Panc1 (cell line): Measurements from ENCODE around the gene NPSR1. TPM values are rescaled to one million over a fixed set of nuclear protein-coding genes. Genes with fewer than 3 reads are reported as not detected.

ENCODE experiments used
- ATAC-seq: fragments of 200-7000 bp; cut with Tn5 transposase; 2 replicates; pipeline ENCODE4 v1.9.1; 2020; ENCODE audit warnings: mild to moderate bottlenecking, moderate library complexity
- BruUV-seq: library from RNA; stranded (reverse); fragments of 400-500 nt; replicated peaks from 2 replicates; lab custom pipeline; 2021; lab: Mats Ljungman, UMichigan
- CTCF ChIA-PET: fragments of 300-600 bp; sonication (Branson Sonifier 250); formaldehyde crosslinking; loops from one replicate; lab custom pipeline; 2022; ENCODE audit warnings: antibody characterized with exemption; lab: Charles Lee
- POLR2A ChIA-PET: fragments of 300-600 bp; sonication (Branson Sonifier 250); formaldehyde crosslinking; loops from one replicate; lab custom pipeline; 2022; ENCODE audit warnings: antibody characterized with exemption; lab: Charles Lee
- DNase-seq: peaks from one replicate; pipeline ENCODE4 v3.0.0-alpha.2; 2010; ENCODE audit warnings: low read depth, low spot score
- H3K27ac ChIP-seq: 2 replicates; pipeline ENCODE4 v1.5.1; 2011; ENCODE audit warnings: mild to moderate bottlenecking, low read length, inconsistent platforms
- H3K27me3 ChIP-seq: fragments of 200-500 bp; sonication (Bioruptor generic); 2 replicates; pipeline ENCODE4 v1.6.0; 2014; ENCODE audit warnings: low read length, inconsistent platforms; ENCODE audit not compliant: control insufficient read depth, insufficient read depth
- H3K36me3 ChIP-seq: fragments of 200-500 bp; sonication (Bioruptor generic); 2 replicates; pipeline ENCODE4 v1.5.1; 2014; ENCODE audit warnings: inconsistent platforms, mild to moderate bottlenecking, low read length, moderate library complexity; ENCODE audit not compliant: control insufficient read depth, insufficient read depth
- H3K4me1 ChIP-seq: 2 replicates; pipeline ENCODE4 v1.5.1; 2011; ENCODE audit warnings: inconsistent platforms, mild to moderate bottlenecking, low read length, moderate library complexity; ENCODE audit not compliant: control insufficient read depth, insufficient read depth
- H3K4me3 ChIP-seq, 2 experiments: 2 replicates each; pipeline ENCODE4 v1.5.1; 2011 to 2012; ENCODE audit warnings: low read depth in 2 of 2, low read length in 2 of 2, mild to moderate bottlenecking in 2 of 2, inconsistent platforms in 1 of 2, moderate library complexity in 1 of 2
- H3K9me3 ChIP-seq: fragments of 200-500 bp; sonication (Bioruptor generic); 2 replicates; pipeline ENCODE4 v1.5.1; 2014; ENCODE audit warnings: low read depth, mild to moderate bottlenecking, inconsistent platforms, low read length, moderate library complexity; ENCODE audit not compliant: control insufficient read depth, insufficient read depth
- CTCF ChIP-seq: fragments of 450-650 bp; IDR thresholded peaks from 2 replicates; pipeline ENCODE4 v1.5.1; 2017; ENCODE audit warnings: mild to moderate bottlenecking
- POLR2AphosphoS5 ChIP-seq: IDR thresholded peaks from 2 replicates; pipeline ENCODE4 v1.6.1; 2012; ENCODE audit warnings: mild to moderate bottlenecking, low read depth, low read length, moderate library complexity
- REST ChIP-seq, 2 experiments: IDR thresholded peaks; 2 replicates each; pipeline ENCODE4 v1.6.1; 2011 to 2012; ENCODE audit warnings: low read depth in 2 of 2, control low read depth in 1 of 2, low read length in 1 of 2, mild to moderate bottlenecking in 1 of 2, moderate library complexity in 1 of 2; ENCODE audit not compliant: insufficient read depth in 1 of 2
- SIN3A ChIP-seq: IDR thresholded peaks from 2 replicates; pipeline ENCODE4 v1.6.1; 2012; ENCODE audit warnings: low read depth, mild to moderate bottlenecking, low read length, moderate library complexity, borderline replicate concordance; ENCODE audit not compliant: insufficient read depth
- TCF7L2 ChIP-seq: IDR thresholded peaks from 2 replicates; pipeline ENCODE4 v1.6.1; 2011; ENCODE audit warnings: mild to moderate bottlenecking, low read depth, low read length, inconsistent platforms
- in situ Hi-C: cut with HindIII; loops from 2 replicates; pipeline ENCODE4 v1.10.0; 2016; ENCODE audit warnings: low sequenced_read_pairs, low pct_unique_long_range_greater_than_20kb
- intact Hi-C: fragments of 100-400 bp; cut with micrococcal nuclease; formaldehyde crosslinking; loops from one replicate; pipeline ENCODE4 v1.10.0; 2022; ENCODE audit not compliant: unreplicated experiment
- total RNA-seq: library from RNA; stranded (reverse); gene quantifications from one replicate; pipeline ENCODE4 v1.2.1, GENCODE V29; 2021; ENCODE audit not compliant: unreplicated experiment

NPSR1 gene
- total RNA-seq, 1 experiment from 2014 or later: not detected

- no peak for ATAC-seq
- intact Hi-C loops (no loop called here), in situ Hi-C loops (no loop called here)
These were observed 94.0 kb downstream of the NPSR1 start for GRCh38 chr7:34751725-34752643.

GRCh38 chr7:34752929-34753328 is 94.9 kb downstream of the NPSR1 start:
- Histone ChIP-seq H3K36me3 (no peaks in the 10 kb centered on the region), H3K27ac (no peak overlapping the region), H3K4me3 (no peak overlapping the region), H3K27me3 (no peaks in the 10 kb centered on the region), H3K4me1 (peaks cover 17% of the 10 kb centered on the region), H3K9me3 (no peaks in the 10 kb centered on the region)
- ATAC-seq (no peak), DNase-seq (no peak)
- POLR2A ChIA-PET: no interaction called here
- CTCF ChIA-PET: no interaction called here
- intact Hi-C loops (no loop called here), in situ Hi-C loops (no loop called here)
- no TSS peak for BruUV-seq
- TF ChIP-seq REST (IDR thresholded peaks at IDR 0.05; ENCODE audit: insufficient read depth in 1 of 2, low read depth in 2 of 2, low read length in 1 of 2) (no peak), CTCF (no peak), TCF7L2 (no peak), SIN3A (no peak), POLR2AphosphoS5 (no peak)

More at GRCh38 chr7:34751725-34752643, 94.0 kb downstream of the NPSR1 start:
- Histone ChIP-seq H3K4me1 (peaks cover 27% of the 10 kb centered on the region), H3K4me3 (no peak overlapping the region), H3K36me3 (no peaks in the 10 kb centered on the region), H3K9me3 (no peaks in the 10 kb centered on the region), H3K27ac (no peak overlapping the region), H3K27me3 (no peaks in the 10 kb centered on the region)
- DNase-seq: no peak
- ChIA-PET CTCF (no interaction called here), POLR2A (no interaction called here)
- TF ChIP-seq REST (IDR thresholded peaks at IDR 0.05; ENCODE audit: insufficient read depth in 1 of 2, low read depth in 2 of 2, low read length in 1 of 2): no peak
- no peak for TF ChIP-seq CTCF
- no peak for TF ChIP-seq POLR2AphosphoS5
- TF ChIP-seq TCF7L2: no peak
- no peak for TF ChIP-seq SIN3A
- BruUV-seq: no TSS peak
